ENCODE results near the gene LAGE3.

Gene LAGE3

DNA sequence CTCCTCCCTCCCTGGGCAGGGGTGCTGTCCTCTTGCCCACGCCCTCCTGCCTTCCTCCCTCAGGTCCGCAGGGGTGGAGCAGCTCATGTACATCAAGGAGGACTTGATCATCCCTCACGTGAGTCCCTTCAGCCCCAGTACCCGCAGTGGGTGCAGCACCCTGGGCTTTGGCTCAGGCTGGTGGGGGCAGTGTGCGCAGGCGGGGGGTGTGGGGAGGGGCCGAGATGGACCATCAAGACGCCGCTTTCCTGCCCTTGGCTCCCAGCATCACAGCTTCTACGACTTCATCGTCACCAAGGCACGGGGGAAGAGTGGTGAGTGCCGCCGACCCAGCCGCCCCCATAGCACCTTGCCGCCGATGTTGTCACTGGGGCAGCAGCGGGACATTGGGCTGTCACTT is 29.5 kb downstream of the LAGE3 start:
- Histone ChIP-seq H3K4me2 (ENCODE audit: low read length) (no peak overlapping the region), H2AFZ (ENCODE audit: low read length) (no peak overlapping the region), H3F3A (ENCODE audit: insufficient read depth, low read length) (no peaks in the 10 kb centered on the region), H3K9ac (ENCODE audit: low read length) (no peak overlapping the region), H3K79me2 (ENCODE audit: insufficient read depth, low read length) (no peaks in the 10 kb centered on the region), H3K27me3 (ENCODE audit: insufficient read depth, low read length) (no peaks in the 10 kb centered on the region), H4K20me1 (ENCODE audit: insufficient read depth, low read length) (no peaks in the 10 kb centered on the region), H3K27ac (ENCODE audit: low read depth, low read length, poor library complexity, severe bottlenecking) (no peak overlapping the region), H3K4me3 (ENCODE audit: low read depth, low read length, poor library complexity, severe bottlenecking) (no peak overlapping the region), H3K4me1 (ENCODE audit: insufficient read depth, low read length, severe bottlenecking) (peaks cover 10% of the 10 kb centered on the region), H3K9me2 (ENCODE audit: low read depth, low read length) (no peaks in the 10 kb centered on the region), H3K9me3 (ENCODE audit: low read length) (no peaks in the 10 kb centered on the region), H3K36me3 (ENCODE audit: insufficient read depth, low read length) (peaks cover 5% of the 10 kb centered on the region)
- TF ChIP-seq CTCF (IDR thresholded peaks at IDR 0.05; ENCODE audit: low read length) (no peak), EZH2 (IDR thresholded peaks at IDR 0.05; ENCODE audit: borderline replicate concordance, low read length) (no peak)

GRCh38 chrX:154448484-154448883 is 30.6 kb downstream of the LAGE3 start:
- TF ChIP-seq CTCF (IDR thresholded peaks at IDR 0.05; ENCODE audit: low read length) (no peak), EZH2 (IDR thresholded peaks at IDR 0.05; ENCODE audit: borderline replicate concordance, low read length) (no peak)
- no peak overlapping the region for H3K27ac ChIP-seq (ENCODE audit: low read depth, low read length, poor library complexity, severe bottlenecking)
- H3K4me1 ChIP-seq (ENCODE audit: insufficient read depth, low read length, severe bottlenecking) = peaks cover 16% of the 10 kb centered on the region
- no peaks in the 10 kb centered on the region for H4K20me1 ChIP-seq (ENCODE audit: insufficient read depth, low read length)
- no peak overlapping the region for H2AFZ ChIP-seq (ENCODE audit: low read length)
- no peaks in the 10 kb centered on the region for H3K79me2 ChIP-seq (ENCODE audit: insufficient read depth, low read length)
- no peaks in the 10 kb centered on the region for H3K9me3 ChIP-seq (ENCODE audit: low read length)
- H3K9ac ChIP-seq (ENCODE audit: low read length) = no peak overlapping the region
- no peaks in the 10 kb centered on the region for H3F3A ChIP-seq (ENCODE audit: insufficient read depth, low read length)
- H3K9me2 ChIP-seq (ENCODE audit: low read depth, low read length) = no peaks in the 10 kb centered on the region
- H3K4me3 ChIP-seq (ENCODE audit: low read depth, low read length, poor library complexity, severe bottlenecking) = no peak overlapping the region
- peaks cover 5% of the 10 kb centered on the region for H3K36me3 ChIP-seq (ENCODE audit: insufficient read depth, low read length)
- H3K4me2 ChIP-seq (ENCODE audit: low read length) = no peak overlapping the region
- no peaks in the 10 kb centered on the region for H3K27me3 ChIP-seq (ENCODE audit: insufficient read depth, low read length)

GRCh38 chrX:154446430-154446829 is 32.7 kb downstream of the LAGE3 start:
- no peak for TF ChIP-seq CTCF (IDR thresholded peaks at IDR 0.05; ENCODE audit: low read length)
- TF ChIP-seq EZH2 (IDR thresholded peaks at IDR 0.05; ENCODE audit: borderline replicate concordance, low read length) = no peak

More at GRCh38 chrX:154446430-154446829, 32.7 kb downstream of the LAGE3 start:
- Histone ChIP-seq H3K4me3 (ENCODE audit: low read depth, low read length, poor library complexity, severe bottlenecking) (no peak overlapping the region), H3K36me3 (ENCODE audit: insufficient read depth, low read length) (peaks cover 13% of the 10 kb centered on the region), H3K4me2 (ENCODE audit: low read length) (no peak overlapping the region), H2AFZ (ENCODE audit: low read length) (no peak overlapping the region), H3K4me1 (ENCODE audit: insufficient read depth, low read length, severe bottlenecking) (peaks cover 20% of the 10 kb centered on the region), H3K9ac (ENCODE audit: low read length) (no peak overlapping the region), H4K20me1 (ENCODE audit: insufficient read depth, low read length) (no peaks in the 10 kb centered on the region), H3K9me3 (ENCODE audit: low read length) (no peaks in the 10 kb centered on the region), H3F3A (ENCODE audit: insufficient read depth, low read length) (no peaks in the 10 kb centered on the region), H3K27me3 (ENCODE audit: insufficient read depth, low read length) (no peaks in the 10 kb centered on the region), H3K79me2 (ENCODE audit: insufficient read depth, low read length) (no peaks in the 10 kb centered on the region), H3K9me2 (ENCODE audit: low read depth, low read length) (no peaks in the 10 kb centered on the region), H3K27ac (ENCODE audit: low read depth, low read length, poor library complexity, severe bottlenecking) (no peak overlapping the region)
